Spleen (tissue), 11 donors: Measurements from ENCODE around the gene FAH. TPM values are rescaled to one million over a fixed set of nuclear protein-coding genes. Genes with fewer than 3 reads are reported as not detected.

Source experiments
- DNase-seq: peaks from one replicate; pipeline ENCODE4 v3.0.0-alpha.2; 2020
- H3K27ac ChIP-seq, 8 donors: fragments of 200-600 bp; sonication (generic) in 7 of 8; 1 replicate in 4 of 8; 2 replicates in 4 of 8; pipeline versions ENCODE4 v1.5.0 to v1.8.0; 2016 to 2021; ENCODE audit warnings: inconsistent platforms in 4 of 8, mild to moderate bottlenecking in 4 of 8, moderate library complexity in 1 of 8
- H3K27me3 ChIP-seq, 7 donors: fragments of 200-600 bp; sonication (generic) in 6 of 7; replicated peaks in 1 of 7; 1 replicate in 4 of 7; 2 replicates in 3 of 7; pipeline versions ENCODE4 v1.5.0 to v1.8.0; 2016 to 2021; ENCODE audit warnings: inconsistent platforms in 3 of 7, mild to moderate bottlenecking in 1 of 7
- H3K36me3 ChIP-seq, 6 donors: fragments of 200-600 bp; sonication (generic) in 5 of 6; 1 replicate in 4 of 6; 2 replicates in 2 of 6; pipeline versions ENCODE4 v1.5.0 to v1.8.0; 2016 to 2021; ENCODE audit warnings: inconsistent platforms in 2 of 6
- H3K4me1 ChIP-seq, 6 donors: fragments of 200-600 bp; sonication (generic) in 5 of 6; 1 replicate in 3 of 6; 2 replicates in 3 of 6; pipeline versions ENCODE4 v1.5.0 to v1.8.0; 2016 to 2021; ENCODE audit warnings: inconsistent platforms in 3 of 6
- H3K4me3 ChIP-seq, 8 donors: fragments of 200-600 bp; sonication (generic) in 7 of 8; 1 replicate in 4 of 8; 2 replicates in 4 of 8; pipeline versions ENCODE4 v1.5.0 to v1.8.0; 2016 to 2021; ENCODE audit warnings: inconsistent platforms in 4 of 8, mild to moderate bottlenecking in 4 of 8, moderate library complexity in 2 of 8
- H3K9me3 ChIP-seq, 8 donors: fragments of 200-600 bp; sonication (generic) in 7 of 8; 1 replicate in 4 of 8; 2 replicates in 4 of 8; pipeline versions ENCODE4 v1.5.0 to v1.8.0; 2016 to 2021; ENCODE audit warnings: inconsistent platforms in 4 of 8
- POLR2A ChIP-seq, 3 donors: fragments of 450-650 bp; IDR thresholded peaks; one replicate each; pipeline ENCODE4 v1.5.1; 2017; ENCODE audit warnings: antibody characterized with exemption in 3 of 3, mild to moderate bottlenecking in 1 of 3
- POLR2AphosphoS5 ChIP-seq, 3 donors: sonication (generic); formaldehyde crosslinking; IDR thresholded peaks; one replicate each; pipeline ENCODE4 v1.5.1; 2017; ENCODE audit warnings: antibody characterized with exemption in 3 of 3
- WGBS, 5 donors: extraction: QIAGEN DNeasy Blood & Tissue Kit in 3 of 5; methylation state at CpG; one replicate each; pipeline versions ENCODE4 v1.1.5 to v1.1.7; 2013 to 2018; 5-methylcytosine and 5-hydroxymethylcytosine counted together
- intact Hi-C: fragments of 100-400 bp; cut with DNase I; formaldehyde crosslinking; loops from one replicate; pipeline ENCODE4 v1.15.0; 2023; ENCODE audit warnings: low total_unique reads
- polyA plus RNA-seq, 3 donors: library from polyadenylated mRNA; stranded (reverse); fragments of 200-250 nt; gene quantifications; one replicate each; pipeline ENCODE4 v1.2.1, GENCODE V29; 2013
- total RNA-seq, 7 donors: library from RNA; depleted of rRNA in 3 of 7; stranded (reverse); fragments of >200 nt in 3 of 7; fragmentation: NEBNext Ultra II Directional in 4 of 7; extraction: Animal tissue kit (Norgen Biotek cat#: 25700) in 4 of 7; gene quantifications; one replicate each; pipeline versions ENCODE4 v1.1.0 to v1.2.1, GENCODE V29; 2016 to 2021
- TF ChIP-seq, protein P1 (sequence below), 11 experiments: fragments of 200-600 bp in 7 of 11; fragments of 450-650 bp in 4 of 11; sonication (generic) in 4 of 11; IDR thresholded peaks in 8 of 11; conservative IDR thresholded peaks in 3 of 11; 1 replicate in 7 of 11; 2 replicates in 4 of 11; pipeline versions ENCODE4 v1.4.0 to v1.8.0; 2016 to 2021; ENCODE audit warnings: antibody characterized with exemption in 11 of 11, inconsistent platforms in 4 of 11, mild to moderate bottlenecking in 1 of 11
- donor health status: healthy with polysubstance abuse.
- donor health status: DM: no; HTN: no; CAD: no; lungs with moderate emphysema.
- donor health status: DM: no; HTN: no; CAD: no.
- donor health status: Bipolar disorder and iron deficiency.
- donor health status: healthy.
- donor health status: DM: no; HTN: no; CAD: no.
- donor health status: DM: yes; HTN: yes; CAD: no.

FAH gene
- total and polyA plus RNA-seq, 10 donors: 8.5 to 33.1 (median 21.2) TPM

DNA sequence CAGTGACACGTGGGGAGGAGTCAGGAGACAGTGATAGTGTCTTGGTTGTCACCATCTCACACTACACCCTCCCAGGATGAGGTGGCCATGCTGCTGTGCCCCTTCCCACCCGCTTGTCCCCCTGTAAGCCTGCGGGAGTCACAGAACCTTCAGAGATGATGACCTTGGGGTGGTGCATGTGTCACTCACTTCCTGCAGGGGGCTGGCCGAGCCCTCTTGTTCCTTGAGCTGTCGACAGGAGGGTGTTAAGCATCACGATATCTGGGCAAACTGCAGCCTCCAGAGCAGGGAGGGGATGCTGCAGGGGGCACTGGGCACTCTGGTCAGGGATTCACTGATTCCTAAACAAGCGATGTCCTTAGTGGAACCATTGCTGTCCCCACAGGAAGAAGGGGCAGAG lies 27.7 kb downstream of the FAH start:
- WGBS, 5 donors: 53 to 80% (median 75%) methylated on average over 3 to 7 of the region's 7 CpGs
- H3K36me3 ChIP-seq: peaks cover 0 to 100% (median 16%) of the 10 kb centered on the region in 6 donors
- intact Hi-C loops: no loop called here

DNA sequence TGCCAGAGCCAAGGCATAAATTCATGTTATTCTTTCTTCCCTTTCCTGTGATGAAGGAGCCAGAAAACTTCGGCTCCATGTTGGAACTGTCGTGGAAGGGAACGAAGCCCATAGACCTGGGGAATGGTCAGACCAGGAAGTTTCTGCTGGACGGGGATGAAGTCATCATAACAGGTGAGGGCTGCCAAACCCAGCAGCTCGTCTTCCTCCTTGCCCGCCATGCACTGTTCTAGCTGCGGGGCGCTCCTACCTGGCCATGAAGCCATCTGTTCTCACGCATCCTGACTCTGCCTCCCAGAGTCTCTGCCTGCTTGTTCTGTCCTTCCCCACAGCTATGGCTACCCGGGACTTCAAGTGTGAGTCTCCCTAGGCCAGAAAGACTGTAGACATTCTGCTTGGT lies 28.2 kb downstream of the FAH start:
- H3K27me3 ChIP-seq: no peaks in the 10 kb centered on the region
- H3K4me3 ChIP-seq: no peak overlapping the region
- intact Hi-C loops: no loop called here
- no peak for TF ChIP-seq POLR2AphosphoS5 (IDR thresholded peaks at IDR 0.05)
- TF ChIP-seq, protein P1, sequence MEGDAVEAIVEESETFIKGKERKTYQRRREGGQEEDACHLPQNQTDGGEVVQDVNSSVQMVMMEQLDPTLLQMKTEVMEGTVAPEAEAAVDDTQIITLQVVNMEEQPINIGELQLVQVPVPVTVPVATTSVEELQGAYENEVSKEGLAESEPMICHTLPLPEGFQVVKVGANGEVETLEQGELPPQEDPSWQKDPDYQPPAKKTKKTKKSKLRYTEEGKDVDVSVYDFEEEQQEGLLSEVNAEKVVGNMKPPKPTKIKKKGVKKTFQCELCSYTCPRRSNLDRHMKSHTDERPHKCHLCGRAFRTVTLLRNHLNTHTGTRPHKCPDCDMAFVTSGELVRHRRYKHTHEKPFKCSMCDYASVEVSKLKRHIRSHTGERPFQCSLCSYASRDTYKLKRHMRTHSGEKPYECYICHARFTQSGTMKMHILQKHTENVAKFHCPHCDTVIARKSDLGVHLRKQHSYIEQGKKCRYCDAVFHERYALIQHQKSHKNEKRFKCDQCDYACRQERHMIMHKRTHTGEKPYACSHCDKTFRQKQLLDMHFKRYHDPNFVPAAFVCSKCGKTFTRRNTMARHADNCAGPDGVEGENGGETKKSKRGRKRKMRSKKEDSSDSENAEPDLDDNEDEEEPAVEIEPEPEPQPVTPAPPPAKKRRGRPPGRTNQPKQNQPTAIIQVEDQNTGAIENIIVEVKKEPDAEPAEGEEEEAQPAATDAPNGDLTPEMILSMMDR (IDR thresholded peaks at IDR 0.05 in 8 of 11, conservative IDR thresholded peaks at IDR 0.05 in 3 of 11): no peak
- peaks cover 0 to 3% (median 0%) of the 10 kb centered on the region in 8 donors for H3K9me3 ChIP-seq
- no peak for DNase-seq
- no peaks in the 10 kb centered on the region for H3K4me1 ChIP-seq
- WGBS, 5 donors: 89 to 96% (median 95%) methylated on average over 9 to 10 of the region's 10 CpGs
- H3K36me3 ChIP-seq: peaks cover 0 to 100% (median 19%) of the 10 kb centered on the region in 6 donors
- H3K27ac ChIP-seq: no peak overlapping the region

More for the DNA sequence above, 27.7 kb downstream of the FAH start:
- Histone ChIP-seq H3K4me3 (no peak overlapping the region), H3K27me3 (no peaks in the 10 kb centered on the region), H3K27ac (no peak overlapping the region), H3K4me1 (no peaks in the 10 kb centered on the region), H3K9me3 (peaks cover 0 to 2% (median 0%) of the 10 kb centered on the region in 8 donors)
- no peak for DNase-seq
- no peak for TF ChIP-seq POLR2A (IDR thresholded peaks at IDR 0.05)
- TF ChIP-seq, protein P1 (IDR thresholded peaks at IDR 0.05 in 8 of 11, conservative IDR thresholded peaks at IDR 0.05 in 3 of 11): no peak
- TF ChIP-seq POLR2AphosphoS5 (IDR thresholded peaks at IDR 0.05): no peak

DNA sequence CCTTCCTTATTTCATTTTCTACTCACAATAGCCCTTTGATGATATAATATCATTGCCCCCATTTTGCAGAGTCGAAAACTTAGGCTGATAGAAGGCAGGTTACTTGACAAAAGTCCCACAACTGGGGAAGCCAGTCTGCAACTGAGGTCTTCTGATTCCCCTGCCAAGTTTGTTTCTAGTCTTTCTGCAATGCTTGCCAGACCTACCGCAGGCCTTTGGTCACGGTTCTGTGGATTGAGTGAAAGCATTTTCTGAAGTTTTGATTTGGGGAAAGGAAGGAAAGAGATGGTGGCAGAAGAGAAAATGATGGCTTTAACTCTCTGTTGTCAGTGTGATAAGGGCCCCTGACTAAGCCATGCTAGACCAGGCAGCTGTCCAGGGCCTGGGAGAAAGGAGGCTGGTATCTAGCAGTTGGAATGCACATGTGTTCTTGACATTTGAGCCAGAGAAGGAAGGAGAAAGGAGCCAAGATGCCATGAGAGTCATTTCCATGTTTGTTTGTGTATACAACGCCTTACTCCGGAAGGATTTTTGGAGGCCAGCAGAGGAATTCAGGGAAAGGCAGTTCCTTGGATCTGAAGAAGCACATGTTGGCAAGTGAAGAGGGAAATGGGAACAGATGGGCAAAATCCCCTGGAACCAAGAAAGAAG lies 29.9 kb downstream of the FAH start:
- 86 to 93% (median 89%) methylated on average over 5 of the region's 5 CpGs for WGBS, 5 donors
- Histone ChIP-seq H3K9me3 (peaks cover 0 to 3% (median 0%) of the 10 kb centered on the region in 8 donors), H3K4me3 (no peak overlapping the region), H3K4me1 (no peaks in the 10 kb centered on the region), H3K36me3 (peaks cover 0 to 100% (median 28%) of the 10 kb centered on the region in 6 donors), H3K27me3 (no peaks in the 10 kb centered on the region), H3K27ac (no peak overlapping the region)
- intact Hi-C loops: no loop called here
- TF ChIP-seq POLR2A (IDR thresholded peaks at IDR 0.05) (no peak), POLR2AphosphoS5 (IDR thresholded peaks at IDR 0.05) (no peak)
- TF ChIP-seq, protein P1 (IDR thresholded peaks at IDR 0.05 in 8 of 11, conservative IDR thresholded peaks at IDR 0.05 in 3 of 11): no peak
- no peak for DNase-seq

DNA sequence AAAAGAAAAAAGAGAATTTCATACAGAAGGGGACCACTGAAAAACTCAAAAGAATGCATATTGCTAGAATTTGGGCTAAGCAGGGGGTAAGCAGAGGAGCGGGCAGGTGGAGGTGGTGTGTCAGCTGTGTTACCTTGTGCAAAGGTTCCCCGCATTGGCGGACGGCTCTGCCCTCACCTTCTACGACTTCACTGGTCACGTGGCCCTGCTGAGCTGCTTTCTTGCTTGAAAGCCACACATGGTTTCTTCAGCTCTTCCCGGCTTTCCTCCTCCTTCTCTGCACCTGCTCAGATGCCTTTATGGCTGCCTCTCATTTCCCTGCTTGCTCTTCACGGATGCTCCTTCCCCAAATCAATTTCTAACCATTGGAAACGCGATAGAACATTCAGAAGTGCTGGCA lies 30.5 kb downstream of the FAH start:
- H3K36me3 ChIP-seq: peaks cover 0 to 100% (median 29%) of the 10 kb centered on the region in 6 donors
- H3K4me3 ChIP-seq: no peak overlapping the region
- intact Hi-C loops: no loop called here
- H3K27me3 ChIP-seq: no peaks in the 10 kb centered on the region
- WGBS, 5 donors: 92 to 95% (median 95%) methylated on average over 10 of the region's 10 CpGs
- TF ChIP-seq POLR2A (IDR thresholded peaks at IDR 0.05): no peak
- TF ChIP-seq, protein P1 (IDR thresholded peaks at IDR 0.05 in 8 of 11, conservative IDR thresholded peaks at IDR 0.05 in 3 of 11): no peak
- no peak for TF ChIP-seq POLR2AphosphoS5 (IDR thresholded peaks at IDR 0.05)
- DNase-seq: no peak
- no peaks in the 10 kb centered on the region for H3K4me1 ChIP-seq
- H3K9me3 ChIP-seq: peaks cover 0 to 3% (median 0%) of the 10 kb centered on the region in 8 donors
- H3K27ac ChIP-seq: no peak overlapping the region
